Body of pancreas (tissue), 4 donors: Measurements from ENCODE around the gene REC114. TPM values are rescaled to one million over a fixed set of nuclear protein-coding genes. Genes with fewer than 3 reads are reported as not detected.

Experiments used
- ATAC-seq: fragments of 150-250 bp; one replicate; pipeline ENCODE4 v1.9.1; 2016
- DNase-seq, 4 donors: peaks; one replicate each; pipeline ENCODE4 v3.0.0-alpha.2; 2019
- H3K27ac ChIP-seq, 4 donors: fragments of 200-600 bp; sonication (generic); 1 replicate in 3 of 4; 2 replicates in 1 of 4; pipeline versions ENCODE4 v1.5.1 to v1.6.1; 2016 to 2019; ENCODE audit warnings: mild to moderate bottlenecking in 1 of 4, mixed read lengths in 1 of 4, moderate library complexity in 1 of 4
- H3K27me3 ChIP-seq, 2 donors: fragments of 200-600 bp; sonication (generic); one replicate each; pipeline ENCODE4 v1.6.0; 2016; ENCODE audit warnings: mild to moderate bottlenecking in 1 of 2
- H3K36me3 ChIP-seq, 2 donors: fragments of 200-600 bp; sonication (generic); replicated peaks in 1 of 2; 2 replicates each; pipeline ENCODE4 v1.5.1; 2016; ENCODE audit warnings: low read depth in 2 of 2; ENCODE audit not compliant: insufficient read depth in 1 of 2
- H3K4me1 ChIP-seq: fragments of 200-600 bp; sonication (generic); one replicate; pipeline ENCODE4 v1.6.0; 2016
- H3K4me3 ChIP-seq, 2 donors: fragments of 200-600 bp; sonication (generic); 1 replicate in 1 of 2; 2 replicates in 1 of 2; pipeline ENCODE4 v1.5.1; 2016 to 2019
- H3K9me3 ChIP-seq, 3 donors: fragments of 200-600 bp; sonication (generic); 1 replicate in 2 of 3; 2 replicates in 1 of 3; pipeline ENCODE4 v1.5.1; 2016
- POLR2A ChIP-seq, 3 donors: fragments of 450-650 bp; IDR thresholded peaks; one replicate each; pipeline ENCODE4 v1.6.1; 2016; ENCODE audit warnings: antibody characterized with exemption in 3 of 3, mild to moderate bottlenecking in 2 of 3
- WGBS, 2 donors: methylation state at CpG; one replicate each; pipeline ENCODE4 v1.1.5; 2017; 5-methylcytosine and 5-hydroxymethylcytosine counted together
- intact Hi-C: fragments of 100-400 bp; cut with DNase I; formaldehyde crosslinking; loops from one replicate; pipeline ENCODE4 v1.15.1; 2023
- total RNA-seq, 2 donors: library from RNA; depleted of rRNA; stranded (reverse); fragments of >200 nt; gene quantifications; one replicate each; pipeline ENCODE4 v1.1.0, GENCODE V29; 2016
- TF ChIP-seq, protein P1 (sequence below), 7 experiments: fragments of 450-650 bp in 4 of 7; fragments of 200-600 bp in 3 of 7; sonication (generic) in 3 of 7; IDR thresholded peaks; one replicate each; pipeline ENCODE4 v1.5.1; 2016 to 2019; ENCODE audit warnings: antibody characterized with exemption in 7 of 7

REC114 gene
- total RNA-seq, 2 donors from 2014 or later: not detected

GRCh38 chr15:73600413-73601335, 157.7 kb downstream of the REC114 start:
- intact Hi-C loops: no loop called here
- ATAC-seq: no peak
- H3K4me1 ChIP-seq: peaks cover 50% of the 10 kb centered on the region
- no peak overlapping the region for H3K4me3 ChIP-seq
- no peak for DNase-seq
- H3K9me3 ChIP-seq: no peaks in the 10 kb centered on the region
- no peak for TF ChIP-seq POLR2A (IDR thresholded peaks at IDR 0.05)
- TF ChIP-seq, protein P1, sequence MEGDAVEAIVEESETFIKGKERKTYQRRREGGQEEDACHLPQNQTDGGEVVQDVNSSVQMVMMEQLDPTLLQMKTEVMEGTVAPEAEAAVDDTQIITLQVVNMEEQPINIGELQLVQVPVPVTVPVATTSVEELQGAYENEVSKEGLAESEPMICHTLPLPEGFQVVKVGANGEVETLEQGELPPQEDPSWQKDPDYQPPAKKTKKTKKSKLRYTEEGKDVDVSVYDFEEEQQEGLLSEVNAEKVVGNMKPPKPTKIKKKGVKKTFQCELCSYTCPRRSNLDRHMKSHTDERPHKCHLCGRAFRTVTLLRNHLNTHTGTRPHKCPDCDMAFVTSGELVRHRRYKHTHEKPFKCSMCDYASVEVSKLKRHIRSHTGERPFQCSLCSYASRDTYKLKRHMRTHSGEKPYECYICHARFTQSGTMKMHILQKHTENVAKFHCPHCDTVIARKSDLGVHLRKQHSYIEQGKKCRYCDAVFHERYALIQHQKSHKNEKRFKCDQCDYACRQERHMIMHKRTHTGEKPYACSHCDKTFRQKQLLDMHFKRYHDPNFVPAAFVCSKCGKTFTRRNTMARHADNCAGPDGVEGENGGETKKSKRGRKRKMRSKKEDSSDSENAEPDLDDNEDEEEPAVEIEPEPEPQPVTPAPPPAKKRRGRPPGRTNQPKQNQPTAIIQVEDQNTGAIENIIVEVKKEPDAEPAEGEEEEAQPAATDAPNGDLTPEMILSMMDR (IDR thresholded peaks at IDR 0.05): no peak
- H3K36me3 ChIP-seq: no peaks in the 10 kb centered on the region
- 93% methylated on average over 5 of the region's 5 CpGs for WGBS, 2 donors
- no peaks in the 10 kb centered on the region for H3K27me3 ChIP-seq
- H3K27ac ChIP-seq: no peak overlapping the region

GRCh38 chr15:73601451-73602445, 158.8 kb downstream of the REC114 start:
- H3K4me1 ChIP-seq: peaks cover 49% of the 10 kb centered on the region
- no peak overlapping the region for H3K4me3 ChIP-seq
- no peak for TF ChIP-seq POLR2A (IDR thresholded peaks at IDR 0.05)
- TF ChIP-seq, protein P1 (IDR thresholded peaks at IDR 0.05): no peak
- ATAC-seq (peak; percentile 67), DNase-seq (peak; percentile 45 to 70 (median 60))
- intact Hi-C loops: no loop called here
- H3K9me3 ChIP-seq: no peaks in the 10 kb centered on the region
- 45 to 46% methylated on average over 7 of the region's 7 CpGs for WGBS, 2 donors
- peak overlapping the region in 2 of 4 donors; percentile 15 to 42 for H3K27ac ChIP-seq
- no peaks in the 10 kb centered on the region for H3K27me3 ChIP-seq
- H3K36me3 ChIP-seq: no peaks in the 10 kb centered on the region

- DNase-seq: no peak
- no peak for ATAC-seq
Measured at GRCh38 chr15:73602446-73602843, 159.5 kb downstream of the REC114 start.

DNA sequence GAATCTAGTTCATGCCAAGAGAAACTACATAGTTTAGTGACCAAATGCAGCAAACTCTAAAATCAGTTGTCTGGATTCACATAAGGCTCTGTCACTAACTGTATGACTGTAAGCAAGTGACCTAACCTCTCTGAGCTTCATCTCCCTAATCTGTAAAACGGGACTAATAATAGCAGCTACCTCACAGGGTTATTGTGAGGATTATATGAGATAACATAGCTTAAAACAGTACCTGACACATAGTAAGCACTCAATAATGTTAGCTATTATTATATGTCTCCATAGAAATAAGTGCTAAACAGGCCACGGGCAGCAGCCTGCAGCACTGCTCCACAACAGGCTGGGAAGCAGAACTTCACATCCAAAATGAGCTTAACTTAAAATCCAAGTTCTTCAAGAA, 160.0 kb downstream of the REC114 start:
- intact Hi-C loops: no loop called here
- H3K4me3 ChIP-seq: no peak overlapping the region
- DNase-seq (no peak), ATAC-seq (no peak)
- H3K36me3 ChIP-seq: no peaks in the 10 kb centered on the region
- 74 to 75% methylated on average over 2 of the region's 2 CpGs for WGBS, 2 donors
- no peaks in the 10 kb centered on the region for H3K27me3 ChIP-seq
- TF ChIP-seq POLR2A (IDR thresholded peaks at IDR 0.05): no peak
- TF ChIP-seq, protein P1 (IDR thresholded peaks at IDR 0.05): no peak
- H3K4me1 ChIP-seq: peaks cover 55% of the 10 kb centered on the region
- no peaks in the 10 kb centered on the region for H3K9me3 ChIP-seq
- no peak overlapping the region for H3K27ac ChIP-seq

More at GRCh38 chr15:73602446-73602843, 159.5 kb downstream of the REC114 start:
- intact Hi-C loops: no loop called here
- H3K4me1 ChIP-seq: peaks cover 51% of the 10 kb centered on the region
- no peaks in the 10 kb centered on the region for H3K36me3 ChIP-seq
- H3K27me3 ChIP-seq: no peaks in the 10 kb centered on the region
- TF ChIP-seq, protein P1 (IDR thresholded peaks at IDR 0.05): no peak
- no peak for TF ChIP-seq POLR2A (IDR thresholded peaks at IDR 0.05)
- 15 to 16% methylated on average over 1 of the region's 1 CpG for WGBS, 2 donors
- H3K27ac ChIP-seq: peak overlapping the region in 3 of 4 donors; percentile 15 to 30 (median 20)
- H3K4me3 ChIP-seq: no peak overlapping the region
- no peaks in the 10 kb centered on the region for H3K9me3 ChIP-seq
